Bronchial epithelial cell (primary cell): ENCODE data around the gene POGLUT2. TPM values are rescaled to one million over a fixed set of nuclear protein-coding genes. Genes with fewer than 3 reads are reported as not detected.

ENCODE experiments used
- DNase-seq: peaks from one replicate; pipeline ENCODE4 v3.0.0-alpha.2; 2010; ENCODE audit warnings: low read depth
- FAIRE-seq: peaks from 2 replicates; lab custom pipeline; 2011; peaks lifted over from hg19 to GRCh38; lab: Jason Lieb, UNC
- H3K27me3 ChIP-seq: 2 replicates; pipeline ENCODE4 v1.5.1; 2011; ENCODE audit warnings: low read length; ENCODE audit not compliant: control insufficient read depth, insufficient read depth
- H3K36me3 ChIP-seq: 2 replicates; pipeline ENCODE4 v1.5.1; 2011; ENCODE audit warnings: low read length; ENCODE audit not compliant: control insufficient read depth, insufficient read depth
- H3K4me3 ChIP-seq: 2 replicates; pipeline ENCODE4 v1.5.1; 2011; ENCODE audit warnings: mild to moderate bottlenecking, low read depth, low read length, control low read depth
- CTCF ChIP-seq: IDR thresholded peaks from 2 replicates; pipeline ENCODE4 v1.5.1; 2011; ENCODE audit warnings: mild to moderate bottlenecking, moderate library complexity, low read length, control low read depth, inconsistent platforms; ENCODE audit not compliant: insufficient read depth, severe bottlenecking
- total RNA-seq: library from RNA; depleted of rRNA; stranded (reverse); fragments of >200 nt; gene quantifications from 2 replicates; pipeline ENCODE4 v1.2.1, GENCODE V29; 2014

POGLUT2 gene
- total RNA-seq, 1 donor from 2014 or later: 6.1 TPM

GRCh38 chr13:102757006-102757405 is 41.8 kb downstream of the POGLUT2 start:
- no peak overlapping the region for H3K4me3 ChIP-seq
- FAIRE-seq: no peak
- no peaks in the 10 kb centered on the region for H3K27me3 ChIP-seq
- no peak for TF ChIP-seq CTCF
- DNase-seq: peak; percentile 80
- no peaks in the 10 kb centered on the region for H3K36me3 ChIP-seq

GRCh38 chr13:102751886-102752285 is 46.9 kb downstream of the POGLUT2 start:
- no peak for DNase-seq
- FAIRE-seq: no peak
- TF ChIP-seq CTCF: no peak
- Histone ChIP-seq H3K27me3 (no peaks in the 10 kb centered on the region), H3K4me3 (no peak overlapping the region), H3K36me3 (no peaks in the 10 kb centered on the region)

GRCh38 chr13:102742506-102742905 is 56.3 kb downstream of the POGLUT2 start:
- Histone ChIP-seq H3K4me3 (no peak overlapping the region), H3K36me3 (no peaks in the 10 kb centered on the region), H3K27me3 (peaks cover 5% of the 10 kb centered on the region)
- DNase-seq: no peak
- no peak for FAIRE-seq
- no peak for TF ChIP-seq CTCF

GRCh38 chr13:102742101-102742500 is 56.7 kb downstream of the POGLUT2 start:
- Histone ChIP-seq H3K36me3 (no peaks in the 10 kb centered on the region), H3K4me3 (no peak overlapping the region), H3K27me3 (peaks cover 7% of the 10 kb centered on the region)
- TF ChIP-seq CTCF: no peak
- DNase-seq (no peak), FAIRE-seq (no peak)

Other genes with a start within 250 kb of the POGLUT2 start
- gene TPP2, start 202.0 kb downstream of the POGLUT2 start, total RNA-seq: 22.4 and 25.5 TPM in 2 replicates
- not detected in 2 replicates for gene METTL21C, start 103.9 kb downstream of the POGLUT2 start, total RNA-seq
- gene TEX30, start 25.2 kb downstream of the POGLUT2 start, total RNA-seq: 9.7 and 16.1 TPM in 2 replicates
- 7.9 and 11.1 TPM in 2 replicates for gene BIVM, start 143 bp upstream of the POGLUT2 start, total RNA-seq
- 41.3 and 44.9 TPM in 2 replicates for gene ERCC5, start 47.1 kb upstream of the POGLUT2 start, total RNA-seq